Panc1 (cell line): ENCODE data around the gene PARVG. TPM values are rescaled to one million over a fixed set of nuclear protein-coding genes. Genes with fewer than 3 reads are reported as not detected.

Source experiments
- ATAC-seq: fragments of 200-7000 bp; cut with Tn5 transposase; 2 replicates; pipeline ENCODE4 v1.9.1; 2020; ENCODE audit warnings: mild to moderate bottlenecking, moderate library complexity
- BruUV-seq: library from RNA; stranded (reverse); fragments of 400-500 nt; replicated peaks from 2 replicates; lab custom pipeline; 2021; lab: Mats Ljungman, UMichigan
- CTCF ChIA-PET: fragments of 300-600 bp; sonication (Branson Sonifier 250); formaldehyde crosslinking; loops from one replicate; lab custom pipeline; 2022; ENCODE audit warnings: antibody characterized with exemption; lab: Charles Lee
- POLR2A ChIA-PET: fragments of 300-600 bp; sonication (Branson Sonifier 250); formaldehyde crosslinking; loops from one replicate; lab custom pipeline; 2022; ENCODE audit warnings: antibody characterized with exemption; lab: Charles Lee
- DNase-seq: peaks from one replicate; pipeline ENCODE4 v3.0.0-alpha.2; 2010; ENCODE audit warnings: low read depth, low spot score
- H3K27ac ChIP-seq: 2 replicates; pipeline ENCODE4 v1.5.1; 2011; ENCODE audit warnings: mild to moderate bottlenecking, low read length, inconsistent platforms
- H3K27me3 ChIP-seq: fragments of 200-500 bp; sonication (Bioruptor generic); 2 replicates; pipeline ENCODE4 v1.6.0; 2014; ENCODE audit warnings: low read length, inconsistent platforms; ENCODE audit not compliant: control insufficient read depth, insufficient read depth
- H3K36me3 ChIP-seq: fragments of 200-500 bp; sonication (Bioruptor generic); 2 replicates; pipeline ENCODE4 v1.5.1; 2014; ENCODE audit warnings: inconsistent platforms, mild to moderate bottlenecking, low read length, moderate library complexity; ENCODE audit not compliant: control insufficient read depth, insufficient read depth
- H3K4me1 ChIP-seq: 2 replicates; pipeline ENCODE4 v1.5.1; 2011; ENCODE audit warnings: inconsistent platforms, mild to moderate bottlenecking, low read length, moderate library complexity; ENCODE audit not compliant: control insufficient read depth, insufficient read depth
- H3K4me3 ChIP-seq, 2 experiments: 2 replicates each; pipeline ENCODE4 v1.5.1; 2011 to 2012; ENCODE audit warnings: low read depth in 2 of 2, low read length in 2 of 2, mild to moderate bottlenecking in 2 of 2, inconsistent platforms in 1 of 2, moderate library complexity in 1 of 2
- H3K9me3 ChIP-seq: fragments of 200-500 bp; sonication (Bioruptor generic); 2 replicates; pipeline ENCODE4 v1.5.1; 2014; ENCODE audit warnings: low read depth, mild to moderate bottlenecking, inconsistent platforms, low read length, moderate library complexity; ENCODE audit not compliant: control insufficient read depth, insufficient read depth
- CTCF ChIP-seq: fragments of 450-650 bp; IDR thresholded peaks from 2 replicates; pipeline ENCODE4 v1.5.1; 2017; ENCODE audit warnings: mild to moderate bottlenecking
- POLR2AphosphoS5 ChIP-seq: IDR thresholded peaks from 2 replicates; pipeline ENCODE4 v1.6.1; 2012; ENCODE audit warnings: mild to moderate bottlenecking, low read depth, low read length, moderate library complexity
- REST ChIP-seq, 2 experiments: IDR thresholded peaks; 2 replicates each; pipeline ENCODE4 v1.6.1; 2011 to 2012; ENCODE audit warnings: low read depth in 2 of 2, control low read depth in 1 of 2, low read length in 1 of 2, mild to moderate bottlenecking in 1 of 2, moderate library complexity in 1 of 2; ENCODE audit not compliant: insufficient read depth in 1 of 2
- SIN3A ChIP-seq: IDR thresholded peaks from 2 replicates; pipeline ENCODE4 v1.6.1; 2012; ENCODE audit warnings: low read depth, mild to moderate bottlenecking, low read length, moderate library complexity, borderline replicate concordance; ENCODE audit not compliant: insufficient read depth
- TCF7L2 ChIP-seq: IDR thresholded peaks from 2 replicates; pipeline ENCODE4 v1.6.1; 2011; ENCODE audit warnings: mild to moderate bottlenecking, low read depth, low read length, inconsistent platforms
- in situ Hi-C: cut with HindIII; loops from 2 replicates; pipeline ENCODE4 v1.10.0; 2016; ENCODE audit warnings: low sequenced_read_pairs, low pct_unique_long_range_greater_than_20kb
- intact Hi-C: fragments of 100-400 bp; cut with micrococcal nuclease; formaldehyde crosslinking; loops from one replicate; pipeline ENCODE4 v1.10.0; 2022; ENCODE audit not compliant: unreplicated experiment
- total RNA-seq: library from RNA; stranded (reverse); gene quantifications from one replicate; pipeline ENCODE4 v1.2.1, GENCODE V29; 2021; ENCODE audit not compliant: unreplicated experiment

PARVG gene
- total RNA-seq, 1 experiment from 2014 or later: 0.21 TPM

GRCh38 chr22:44207981-44208317 is 27.2 kb downstream of the PARVG start:
- TF ChIP-seq SIN3A (no peak), REST (IDR thresholded peaks at IDR 0.05; ENCODE audit: insufficient read depth in 1 of 2, low read depth in 2 of 2, low read length in 1 of 2) (no peak), TCF7L2 (no peak), CTCF (no peak), POLR2AphosphoS5 (no peak)
- ChIA-PET POLR2A (no interaction called here), CTCF (interaction anchor here (0.6 kb wide), 1 partner anchor 8 kb away, joined by 4 read pairs; no protein-coding TSS in a partner anchor)
- ATAC-seq (no peak), DNase-seq (no peak)
- Histone ChIP-seq H3K4me3 (no peak overlapping the region), H3K4me1 (no peaks in the 10 kb centered on the region), H3K27ac (no peak overlapping the region), H3K36me3 (no peaks in the 10 kb centered on the region), H3K27me3 (no peaks in the 10 kb centered on the region), H3K9me3 (no peaks in the 10 kb centered on the region)
- in situ Hi-C loops (no loop called here), intact Hi-C loops (no loop called here)
- BruUV-seq: no TSS peak

GRCh38 chr22:44209343-44209742 is 28.6 kb downstream of the PARVG start:
- ATAC-seq (no peak), DNase-seq (no peak)
- Histone ChIP-seq H3K9me3 (no peaks in the 10 kb centered on the region), H3K36me3 (no peaks in the 10 kb centered on the region), H3K27ac (no peak overlapping the region), H3K4me1 (no peaks in the 10 kb centered on the region), H3K27me3 (no peaks in the 10 kb centered on the region), H3K4me3 (no peak overlapping the region)
- intact Hi-C loops (no loop called here), in situ Hi-C loops (no loop called here)
- BruUV-seq: no TSS peak
- ChIA-PET POLR2A (no interaction called here), CTCF (no interaction called here)
- TF ChIP-seq REST (IDR thresholded peaks at IDR 0.05; ENCODE audit: insufficient read depth in 1 of 2, low read depth in 2 of 2, low read length in 1 of 2) (no peak), CTCF (no peak), SIN3A (no peak), TCF7L2 (no peak), POLR2AphosphoS5 (no peak)
